Measurements from ENCODE around the gene AP3S2. TPM values are rescaled to one million over a fixed set of nuclear protein-coding genes. Genes with fewer than 3 reads are reported as not detected.

The AP3S2 gene
- total RNA-seq, 1 donor from 2014 or later = 36.4 TPM

DNA sequence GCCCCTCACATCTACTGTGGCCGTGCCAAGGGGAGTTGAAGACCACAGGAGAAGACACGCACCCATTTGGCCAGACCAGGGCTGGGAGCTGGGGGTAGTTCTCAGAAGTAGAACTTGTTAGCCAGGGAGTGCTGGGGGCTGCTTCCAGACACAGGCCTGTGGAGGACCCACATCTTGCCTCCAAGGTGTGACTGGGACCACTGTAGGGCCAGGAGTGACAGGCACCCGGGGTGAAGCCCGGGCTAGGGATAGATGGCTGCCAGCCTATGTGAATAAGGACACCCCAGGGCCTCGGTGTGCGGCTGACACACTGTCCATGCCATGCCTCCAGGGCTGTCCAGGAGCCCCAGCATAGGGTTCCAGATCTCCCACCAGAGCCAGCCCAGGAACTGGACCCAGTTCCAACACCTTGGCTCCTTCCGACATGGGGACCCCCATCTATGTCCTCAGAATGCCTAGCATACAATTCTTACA lies 80.9 kb downstream of the AP3S2 start:
- Mint-ChIP-seq H3K4me1 (peaks cover 11% of the 10 kb centered on the region), H3K4me3 (no peak overlapping the region), H3K9me3 (no peaks in the 10 kb centered on the region), H3K27me3 (peaks cover 26% of the 10 kb centered on the region), H3K27ac (no peak overlapping the region), H3K36me3 (ENCODE audit: low read depth) (no peaks in the 10 kb centered on the region)
- ATAC-seq (ENCODE audit: low read depth) (no peak), DNase-seq (no peak)
- TF ChIP-seq CTCF (IDR thresholded peaks at IDR 0.05) = no peak
- CTCF ChIA-PET = no interaction called here
- intact Hi-C loops (cut with micrococcal nuclease) = no loop called here
- POLR2A ChIA-PET = no interaction called here

- POLR2A ChIA-PET = interaction anchor here (0.6 kb wide), 2 partner anchors 14 to 266 kb away, joined by 3 read pairs; no protein-coding TSS in a partner anchor
Observed at GRCh38 chr15:89812011-89812846, 81.6 kb downstream of the AP3S2 start.

GRCh38 chr15:89810837-89811236 lies 83.0 kb downstream of the AP3S2 start:
- no peaks in the 10 kb centered on the region for H3K9me3 Mint-ChIP-seq
- H3K36me3 Mint-ChIP-seq (ENCODE audit: low read depth) = no peaks in the 10 kb centered on the region
- ChIA-PET CTCF (no interaction called here), POLR2A (no interaction called here)
- no peak for TF ChIP-seq CTCF (IDR thresholded peaks at IDR 0.05)
- intact Hi-C loops (cut with micrococcal nuclease) = no loop called here
- H3K27me3 Mint-ChIP-seq = peaks cover 16% of the 10 kb centered on the region
- H3K27ac Mint-ChIP-seq = no peak overlapping the region
- no peak overlapping the region for H3K4me3 Mint-ChIP-seq
- DNase-seq = no peak
- ATAC-seq (ENCODE audit: low read depth) = no peak
- H3K4me1 Mint-ChIP-seq = peaks cover 11% of the 10 kb centered on the region

More at GRCh38 chr15:89812011-89812846, 81.6 kb downstream of the AP3S2 start:
- Mint-ChIP-seq H3K4me3 (no peak overlapping the region), H3K4me1 (peaks cover 11% of the 10 kb centered on the region), H3K36me3 (ENCODE audit: low read depth) (no peaks in the 10 kb centered on the region), H3K27me3 (peaks cover 25% of the 10 kb centered on the region), H3K27ac (no peak overlapping the region), H3K9me3 (no peaks in the 10 kb centered on the region)
- CTCF ChIA-PET = interaction anchor here (0.7 kb wide), 1 partner anchor 19 kb away, joined by 3 read pairs; no protein-coding TSS in a partner anchor
- ATAC-seq (ENCODE audit: low read depth) (no peak), DNase-seq (no peak)
- TF ChIP-seq CTCF (IDR thresholded peaks at IDR 0.05) = no peak
- intact Hi-C loops (cut with micrococcal nuclease) = no loop called here

DNA sequence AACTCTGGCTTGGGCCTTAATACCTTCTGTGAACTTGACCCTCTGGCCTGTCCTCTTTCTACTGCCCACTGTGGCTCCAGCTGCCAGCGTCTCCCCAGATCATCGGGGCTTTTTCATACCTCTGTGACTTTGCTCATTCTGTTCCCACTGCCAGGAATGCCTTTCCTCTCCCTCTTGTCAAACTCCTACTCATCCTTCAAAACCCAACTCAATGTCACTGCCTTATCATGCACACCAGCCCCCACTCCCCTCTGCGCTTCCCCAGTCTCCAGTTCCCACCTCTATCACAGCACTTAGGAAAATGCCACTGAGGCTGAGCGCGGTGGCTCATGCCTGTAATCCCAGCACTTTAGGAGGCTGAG lies 84.0 kb downstream of the AP3S2 start:
- CTCF ChIA-PET = no interaction called here
- H3K27me3 Mint-ChIP-seq = peaks cover 7% of the 10 kb centered on the region
- no peaks in the 10 kb centered on the region for H3K36me3 Mint-ChIP-seq (ENCODE audit: low read depth)
- ATAC-seq (ENCODE audit: low read depth) = no peak
- peaks cover 4% of the 10 kb centered on the region for H3K4me1 Mint-ChIP-seq
- no peaks in the 10 kb centered on the region for H3K9me3 Mint-ChIP-seq
- no peak for TF ChIP-seq CTCF (IDR thresholded peaks at IDR 0.05)
- H3K27ac Mint-ChIP-seq = no peak overlapping the region
- no peak overlapping the region for H3K4me3 Mint-ChIP-seq
- POLR2A ChIA-PET = no interaction called here
- intact Hi-C loops (cut with micrococcal nuclease) = no loop called here
- no peak for DNase-seq

GRCh38 chr15:89809093-89809786 lies 84.6 kb downstream of the AP3S2 start:
- no peaks in the 10 kb centered on the region for H3K9me3 Mint-ChIP-seq
- no peak overlapping the region for H3K4me3 Mint-ChIP-seq
- CTCF ChIA-PET = no interaction called here

More at GRCh38 chr15:89809093-89809786, 84.6 kb downstream of the AP3S2 start:
- Mint-ChIP-seq H3K4me1 (peaks cover 4% of the 10 kb centered on the region), H3K27ac (no peak overlapping the region), H3K36me3 (ENCODE audit: low read depth) (no peaks in the 10 kb centered on the region), H3K27me3 (peaks cover 7% of the 10 kb centered on the region)
- POLR2A ChIA-PET = no interaction called here
- DNase-seq (no peak), ATAC-seq (ENCODE audit: low read depth) (no peak)
- no peak for TF ChIP-seq CTCF (IDR thresholded peaks at IDR 0.05)
- intact Hi-C loops (cut with micrococcal nuclease) = no loop called here
